Measurements from ENCODE around the gene ZNF586.
"Not testable (repeated sequence)": the region's sequence is repeated elsewhere in the genome, so short reads cannot be mapped to it uniquely, and the experiment has no call there.

The ZNF586 gene

GRCh38 chr19:57800696-57801095 lies 31.2 kb downstream of the ZNF586 start:
- no peak for DNase-seq

- no peak for DNase-seq
These were observed 32.8 kb downstream of the ZNF586 start for GRCh38 chr19:57802269-57802668.

GRCh38 chr19:57803265-57803593 lies 33.8 kb downstream of the ZNF586 start:
- no peak for DNase-seq

GRCh38 chr19:57803594-57804325 lies 34.3 kb downstream of the ZNF586 start:
- DNase-seq, result peak; percentile 98

- DNase-seq, result no peak
These were observed 38.1 kb downstream of the ZNF586 start for GRCh38 chr19:57807541-57807940.

GRCh38 chr19:57810410-57811295 lies 41.2 kb downstream of the ZNF586 start:
- DNase-seq, result not testable (repeated sequence)

- DNase-seq, result no peak
These were observed 42.8 kb downstream of the ZNF586 start for GRCh38 chr19:57812226-57812625.

GRCh38 chr19:57812975-57813820 lies 43.7 kb downstream of the ZNF586 start:
- DNase-seq, result not testable (repeated sequence)

GRCh38 chr19:57813919-57814504 lies 44.5 kb downstream of the ZNF586 start:
- DNase-seq, result no peak

GRCh38 chr19:57814505-57815246 lies 45.2 kb downstream of the ZNF586 start, which contains the start of gene ZNF552:
ZNF552 (minus strand) TSS chr19:57814913; CDS start chr19:57814743, 170 bp downstream.
- peak; percentile 91 for DNase-seq

- DNase-seq, result no peak
These were observed 46.0 kb downstream of the ZNF586 start for GRCh38 chr19:57815247-57816075.

- DNase-seq, result no peak
These were observed 47.2 kb downstream of the ZNF586 start for GRCh38 chr19:57816652-57817051.

- no peak for DNase-seq
These were observed 48.5 kb downstream of the ZNF586 start for GRCh38 chr19:57817976-57818375.

GRCh38 chr19:57818378-57818777 lies 48.9 kb downstream of the ZNF586 start:
- no peak for DNase-seq

GRCh38 chr19:57819475-57820148 lies 50.1 kb downstream of the ZNF586 start:
- peak; percentile 93 for DNase-seq

- DNase-seq, result no peak
These were observed 51.1 kb downstream of the ZNF586 start for GRCh38 chr19:57820599-57820998.

GRCh38 chr19:57821095-57821494 lies 51.6 kb downstream of the ZNF586 start:
- DNase-seq, result not testable (repeated sequence)

- DNase-seq, result not testable (repeated sequence)
These were observed 52.0 kb downstream of the ZNF586 start for GRCh38 chr19:57821501-57821900.

- not testable (repeated sequence) for DNase-seq
These were observed 53.7 kb downstream of the ZNF586 start for GRCh38 chr19:57823155-57823554.

- not testable (repeated sequence) for DNase-seq
These were observed 54.1 kb downstream of the ZNF586 start for GRCh38 chr19:57823608-57824007.
